ENCODE measurements around the gene WWC2.

Gene WWC2

GRCh38 chr4:183329954-183330742 is 231.1 kb downstream of the WWC2 start:
- no peak for DNase-seq (ENCODE audit: low read depth)

DNA sequence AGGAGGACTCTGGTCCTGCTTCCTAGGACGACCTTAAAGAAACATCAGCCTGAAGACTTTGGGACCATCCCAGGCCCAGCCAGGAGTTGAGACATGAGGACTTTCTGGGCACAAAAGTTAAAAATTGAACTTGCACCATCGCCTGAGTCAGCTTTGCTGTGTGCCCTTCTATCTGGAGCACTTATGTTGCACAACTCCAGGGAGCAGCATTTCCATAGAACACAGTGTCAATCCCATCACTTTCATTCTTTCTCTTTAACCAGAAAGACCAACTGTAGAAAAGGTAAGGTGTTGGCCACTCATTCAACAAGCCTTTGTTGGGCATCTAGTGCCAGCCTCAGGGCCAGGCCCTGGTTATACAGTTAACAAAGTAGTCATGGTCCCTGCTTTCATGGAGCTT is 231.8 kb downstream of the WWC2 start:
- DNase-seq (ENCODE audit: low read depth), result no peak

DNA sequence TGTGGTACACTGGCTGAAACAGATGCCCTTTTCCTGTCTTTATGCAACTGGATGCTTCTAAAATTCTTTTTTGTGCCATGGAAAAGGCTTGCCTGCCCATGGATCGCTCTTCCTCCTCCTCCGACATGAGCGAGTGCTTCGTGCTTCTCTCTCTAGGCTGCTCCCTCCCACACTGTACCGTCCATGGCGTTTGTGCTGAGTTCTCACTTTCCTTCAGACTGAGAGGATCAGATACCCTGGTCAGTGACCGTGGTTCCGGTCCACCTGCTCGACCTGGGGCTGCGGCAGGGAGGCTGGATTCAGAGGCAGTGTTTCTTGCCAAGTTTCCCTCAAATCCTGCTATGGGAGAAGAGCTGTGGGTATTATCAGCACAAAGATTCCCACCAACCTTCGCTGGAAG is 233.4 kb downstream of the WWC2 start:
- no peak for DNase-seq (ENCODE audit: low read depth)

- DNase-seq (ENCODE audit: low read depth), result no peak
Observed at GRCh38 chr4:183333202-183333601, 234.1 kb downstream of the WWC2 start.

GRCh38 chr4:183333983-183334382 is 234.9 kb downstream of the WWC2 start:
- DNase-seq (ENCODE audit: low read depth), result no peak

GRCh38 chr4:183335369-183335940 is 236.4 kb downstream of the WWC2 start:
- DNase-seq (ENCODE audit: low read depth), result no peak

- DNase-seq (ENCODE audit: low read depth), result no peak
Observed at GRCh38 chr4:183337349-183337748, 238.3 kb downstream of the WWC2 start.

- DNase-seq (ENCODE audit: low read depth), result no peak
Observed at GRCh38 chr4:183337833-183338232, 238.8 kb downstream of the WWC2 start.

DNA sequence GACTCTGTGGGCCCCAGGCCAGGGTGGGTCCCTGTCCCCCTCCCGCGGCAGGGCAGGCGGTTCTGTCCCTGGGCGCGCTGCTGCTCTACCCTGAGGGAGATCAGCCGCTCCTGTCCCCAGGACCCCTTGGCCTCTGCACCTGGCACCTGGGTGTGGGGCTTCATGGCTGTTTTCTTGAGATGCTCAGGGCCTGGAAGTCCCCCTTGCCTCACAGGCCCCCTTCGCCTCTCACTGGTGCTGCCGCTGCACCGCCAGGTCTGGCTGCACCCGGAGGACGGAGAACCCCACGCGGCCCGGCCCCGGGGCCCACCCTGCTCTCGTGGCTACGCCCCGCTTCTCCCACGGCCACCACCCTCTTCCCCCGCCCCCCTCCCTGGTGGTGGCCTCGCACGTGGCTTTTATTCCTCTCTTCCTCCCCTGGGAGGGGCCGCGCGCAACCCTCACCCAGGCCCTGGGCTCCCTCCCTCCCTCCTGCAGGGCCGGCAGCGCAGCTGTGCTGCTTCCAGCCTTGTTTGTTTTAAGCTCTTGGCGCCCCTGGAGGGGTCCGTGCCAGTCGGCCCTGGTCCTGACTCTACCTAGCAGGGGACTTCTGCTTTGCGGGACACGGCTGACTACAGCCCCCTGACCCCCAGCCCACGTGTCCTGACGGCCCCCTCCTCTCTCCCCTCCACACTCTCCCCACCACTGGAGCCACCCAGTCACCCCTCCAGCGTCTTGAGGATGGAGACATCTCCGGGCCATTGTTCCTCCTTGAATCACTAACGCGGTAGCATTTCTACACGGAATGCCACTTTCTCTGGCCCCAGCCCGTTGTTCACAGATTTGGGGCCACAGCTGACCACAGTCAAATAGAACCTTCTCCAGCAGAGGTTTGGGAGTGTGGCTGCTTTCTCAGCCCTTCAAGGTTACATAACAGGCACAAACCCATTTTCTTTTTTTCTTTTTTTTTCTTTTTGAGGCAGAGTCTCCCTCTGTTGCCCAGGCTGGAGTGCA is 243.8 kb downstream of the WWC2 start:
- no peak for DNase-seq (ENCODE audit: low read depth)

GRCh38 chr4:183343730-183344129 is 244.7 kb downstream of the WWC2 start:
- no peak for DNase-seq (ENCODE audit: low read depth)

GRCh38 chr4:183344523-183345255 is 245.6 kb downstream of the WWC2 start:
- DNase-seq (ENCODE audit: low read depth), result no peak

DNA sequence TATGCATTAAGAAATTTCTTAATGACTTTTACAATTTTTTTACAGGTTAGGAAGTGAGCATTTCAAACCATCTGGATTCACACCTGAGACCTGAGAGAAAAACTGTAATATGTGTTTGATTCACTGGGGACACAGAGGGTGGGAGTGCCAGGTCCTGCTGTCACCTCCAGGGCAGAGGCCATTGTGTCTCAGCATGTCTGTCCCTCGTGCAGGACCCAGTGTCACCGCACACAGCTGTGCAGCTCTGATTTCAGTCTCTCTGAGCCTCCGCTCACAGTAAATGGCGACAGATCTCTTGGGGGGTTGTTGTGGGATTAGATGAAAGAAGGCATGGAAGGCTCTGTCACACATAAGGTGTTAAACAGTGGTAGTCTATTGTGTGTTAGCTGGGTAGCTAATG is 246.2 kb downstream of the WWC2 start:
- no peak for DNase-seq (ENCODE audit: low read depth)

GRCh38 chr4:183347146-183347545 is 248.1 kb downstream of the WWC2 start:
- no peak for DNase-seq (ENCODE audit: low read depth)

DNA sequence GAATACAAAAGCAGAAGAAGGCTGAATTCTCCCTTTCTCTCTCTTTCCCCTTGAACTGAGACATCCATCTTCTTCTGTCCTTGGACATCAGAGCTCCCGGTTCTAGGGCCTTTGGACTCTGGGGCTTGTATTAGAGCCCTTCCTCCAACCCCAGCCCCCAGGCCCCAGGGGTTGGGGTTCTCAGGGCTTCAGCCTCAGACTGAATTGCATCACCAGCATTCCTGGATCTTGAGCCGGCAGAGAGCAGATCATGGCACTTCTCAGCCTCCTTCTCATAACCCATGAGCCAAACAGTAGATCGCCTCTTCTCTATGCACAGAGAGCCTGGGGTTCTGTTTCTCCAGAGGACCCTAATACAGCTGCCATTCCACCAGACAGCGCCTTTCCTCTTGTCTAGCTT is 248.5 kb downstream of the WWC2 start:
- no peak for DNase-seq (ENCODE audit: low read depth)

DNA sequence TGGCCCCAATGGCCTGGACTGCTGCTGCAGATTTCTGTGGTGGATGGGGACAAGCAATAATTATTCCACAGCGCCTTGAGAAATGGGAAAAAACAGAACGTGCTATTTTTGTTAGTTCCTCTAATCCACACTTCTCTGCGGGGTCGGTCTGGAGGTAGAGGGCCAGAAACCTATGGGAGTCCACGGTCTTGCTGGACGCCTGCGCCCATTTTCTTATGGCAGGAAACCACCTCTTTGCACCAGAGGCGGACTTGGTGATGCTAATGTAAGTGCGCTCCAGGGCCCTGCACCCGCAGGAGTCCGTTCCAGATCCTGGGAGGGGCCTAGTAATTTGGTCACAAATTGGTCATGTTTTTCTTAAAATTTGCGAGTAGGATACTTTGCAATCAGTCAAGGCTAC is 249.1 kb downstream of the WWC2 start:
- no peak for DNase-seq (ENCODE audit: low read depth)

DNA sequence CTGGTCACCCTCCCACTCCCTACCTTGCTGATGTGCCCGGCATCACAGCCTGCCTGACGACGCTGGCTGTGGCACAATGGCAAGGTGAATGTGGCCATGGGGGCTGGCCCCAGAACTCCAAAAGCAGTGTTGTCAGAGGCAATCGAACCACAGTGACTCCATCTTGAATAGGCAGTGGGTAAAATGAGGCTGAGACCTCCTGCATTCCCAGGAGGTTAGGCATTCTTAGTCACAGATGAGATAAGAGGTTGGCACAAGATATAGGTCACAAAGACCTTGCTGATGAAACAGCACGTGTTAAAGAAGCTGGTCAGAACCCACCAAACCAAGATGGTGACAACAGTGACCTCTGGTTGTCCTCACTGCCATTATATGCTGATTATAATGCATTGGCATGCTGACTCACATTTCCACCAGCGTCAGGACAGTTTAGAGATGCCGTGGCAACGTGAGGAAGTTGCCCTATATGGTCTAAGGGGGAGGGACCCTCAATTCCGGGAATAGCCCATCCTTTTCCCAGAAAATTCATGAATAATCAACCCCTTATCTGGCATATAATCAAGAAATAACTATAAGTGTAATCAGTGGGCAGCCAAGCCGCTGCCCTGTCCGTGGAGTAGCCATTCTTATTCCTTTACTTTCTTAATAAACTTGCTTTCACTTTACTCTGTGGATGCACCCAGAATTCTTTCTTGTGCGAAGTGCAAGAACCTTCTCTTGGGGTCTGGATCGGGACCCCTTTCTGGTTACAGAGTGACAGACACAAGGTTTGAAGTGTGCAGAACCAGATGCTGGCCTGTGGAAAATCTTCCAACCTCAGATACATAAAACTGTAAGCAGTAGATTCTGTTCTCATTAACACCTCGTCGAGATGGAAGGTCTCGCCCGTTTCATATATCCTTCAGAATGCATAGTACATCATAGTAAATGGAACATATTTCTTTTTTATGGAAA is 249.9 kb downstream of the WWC2 start:
- peak; percentile 4 for DNase-seq (ENCODE audit: low read depth)

DNA sequence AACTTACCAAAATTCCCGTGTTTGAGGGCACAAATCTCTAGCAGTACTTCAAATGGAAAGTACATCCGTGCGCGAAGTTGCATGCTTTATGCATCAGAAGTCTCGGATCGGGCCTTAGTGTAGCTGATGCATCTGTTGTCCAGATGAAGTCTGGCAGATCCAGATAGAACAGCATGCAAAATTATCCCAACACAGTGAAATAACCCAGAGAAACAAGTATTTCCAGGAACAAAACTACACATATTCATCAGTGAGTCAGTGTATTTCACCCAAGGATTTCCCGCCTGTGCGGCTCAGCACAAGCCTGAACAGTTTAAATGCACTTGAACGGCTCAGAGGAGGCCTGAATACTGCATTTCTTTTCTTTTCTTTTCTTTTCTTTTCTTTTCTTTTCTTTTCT is 250.6 kb downstream of the WWC2 start:
- no peak for DNase-seq (ENCODE audit: low read depth)

GRCh38 chr4:183350317-183351071 is 251.4 kb downstream of the WWC2 start:
- no peak for DNase-seq (ENCODE audit: low read depth)

DNA sequence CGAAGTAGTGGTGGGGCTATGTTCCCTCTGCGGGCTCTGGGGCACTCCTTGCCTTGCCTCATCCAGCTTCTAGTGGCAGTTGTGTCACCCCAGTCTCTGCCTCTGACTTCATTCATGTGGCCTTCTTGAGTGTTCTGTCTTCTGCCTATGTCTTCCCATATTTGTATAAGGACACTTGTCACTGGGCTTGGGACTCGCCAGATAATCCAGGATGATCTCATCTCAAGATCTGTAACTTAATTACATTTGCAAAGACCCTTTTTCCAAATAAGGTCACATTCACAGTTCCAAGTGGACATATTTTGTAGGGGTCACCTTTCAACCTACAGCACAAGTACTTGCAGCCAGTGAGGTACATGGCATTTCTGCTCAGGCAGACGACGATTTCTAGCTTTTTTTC is 253.5 kb downstream of the WWC2 start:
- no peak for DNase-seq (ENCODE audit: low read depth)

DNA sequence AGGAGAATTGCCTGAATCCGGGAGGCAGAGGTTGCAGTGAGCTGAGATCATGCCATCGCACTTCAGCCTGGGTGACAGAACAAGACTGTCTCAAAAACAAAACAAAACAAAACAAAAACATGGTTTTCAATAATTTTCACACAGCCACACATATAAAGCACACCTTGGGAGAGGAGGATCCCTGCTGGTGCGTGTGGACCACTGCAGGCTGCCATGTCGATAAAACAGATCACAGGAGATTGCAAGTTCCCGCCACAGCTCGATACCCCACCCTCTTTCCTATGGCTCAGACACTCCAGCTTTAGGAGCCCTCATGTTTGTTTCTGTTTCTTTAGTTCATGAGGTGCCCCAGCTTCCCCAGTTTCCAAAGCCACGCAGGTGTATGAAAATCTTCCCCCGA is 254.5 kb downstream of the WWC2 start:
- DNase-seq (ENCODE audit: low read depth), result no peak

Measured in stimulated activated CD4-positive, alpha-beta T cell treated with anti-CD3 and anti-CD28 coated beads, Interleukin-2, amount 100 ng/mL, for 4 hours (primary cell).